Suprapubic skin (tissue), 3 donors: ENCODE results near the gene DPEP1.

Experiments used
- EP300 ChIP-seq: sonication (generic); formaldehyde crosslinking; IDR thresholded peaks from one replicate; pipeline ENCODE4 v1.6.1; 2017; ENCODE audit warnings: antibody characterized with exemption
- POLR2A ChIP-seq, 2 donors: fragments of 450-650 bp; IDR thresholded peaks; one replicate each; pipeline ENCODE4 v1.6.1; 2017; ENCODE audit warnings: antibody characterized with exemption in 2 of 2, mild to moderate bottlenecking in 2 of 2, moderate library complexity in 2 of 2
- TF ChIP-seq, protein P1 (sequence below), 2 donors: fragments of 200-600 bp in 1 of 2; fragments of 450-650 bp in 1 of 2; sonication (generic) in 1 of 2; IDR thresholded peaks; one replicate each; pipeline ENCODE4 v1.5.1; 2016 to 2019; ENCODE audit warnings: antibody characterized with exemption in 2 of 2, mild to moderate bottlenecking in 1 of 2, moderate library complexity in 1 of 2

- TF ChIP-seq POLR2A (IDR thresholded peaks at IDR 0.05) (no peak), EP300 (no peak)
- TF ChIP-seq, protein P1, sequence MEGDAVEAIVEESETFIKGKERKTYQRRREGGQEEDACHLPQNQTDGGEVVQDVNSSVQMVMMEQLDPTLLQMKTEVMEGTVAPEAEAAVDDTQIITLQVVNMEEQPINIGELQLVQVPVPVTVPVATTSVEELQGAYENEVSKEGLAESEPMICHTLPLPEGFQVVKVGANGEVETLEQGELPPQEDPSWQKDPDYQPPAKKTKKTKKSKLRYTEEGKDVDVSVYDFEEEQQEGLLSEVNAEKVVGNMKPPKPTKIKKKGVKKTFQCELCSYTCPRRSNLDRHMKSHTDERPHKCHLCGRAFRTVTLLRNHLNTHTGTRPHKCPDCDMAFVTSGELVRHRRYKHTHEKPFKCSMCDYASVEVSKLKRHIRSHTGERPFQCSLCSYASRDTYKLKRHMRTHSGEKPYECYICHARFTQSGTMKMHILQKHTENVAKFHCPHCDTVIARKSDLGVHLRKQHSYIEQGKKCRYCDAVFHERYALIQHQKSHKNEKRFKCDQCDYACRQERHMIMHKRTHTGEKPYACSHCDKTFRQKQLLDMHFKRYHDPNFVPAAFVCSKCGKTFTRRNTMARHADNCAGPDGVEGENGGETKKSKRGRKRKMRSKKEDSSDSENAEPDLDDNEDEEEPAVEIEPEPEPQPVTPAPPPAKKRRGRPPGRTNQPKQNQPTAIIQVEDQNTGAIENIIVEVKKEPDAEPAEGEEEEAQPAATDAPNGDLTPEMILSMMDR (IDR thresholded peaks at IDR 0.05) = no peak
Observed at GRCh38 chr16:89572073-89572484, 41.4 kb upstream of the DPEP1 start.
